GM23338 (cell line): Measurements from ENCODE around the gene FKBP7. TPM values are rescaled to one million over a fixed set of nuclear protein-coding genes. Genes with fewer than 3 reads are reported as not detected.

Experiments used
- ATAC-seq: fragments of 200-7000 bp; cut with Tn5 transposase; 3 replicates; pipeline ENCODE4 v1.9.1; 2020
- DNase-seq: peaks from one replicate; pipeline ENCODE4 v3.0.0-alpha.2; 2015; ENCODE audit warnings: low spot score
- H2AFZ ChIP-seq: fragments of 200-600 bp; sonication (generic); 2 replicates; pipeline ENCODE4 v1.8.0; 2016; ENCODE audit warnings: antibody characterized with exemption, mild to moderate bottlenecking, moderate library complexity
- H3F3A ChIP-seq: fragments of 200-600 bp; sonication (generic); replicated peaks from 2 replicates; pipeline ENCODE4 v1.8.0; 2017; ENCODE audit warnings: antibody characterized with exemption, mixed run types, low read depth
- H3K27ac ChIP-seq: fragments of 200-600 bp; sonication (generic); 2 replicates; pipeline ENCODE4 v1.6.1; 2016; ENCODE audit warnings: low read depth
- H3K27me3 ChIP-seq: fragments of 200-600 bp; sonication (generic); 2 replicates; pipeline ENCODE4 v1.8.0; 2016; ENCODE audit warnings: mild to moderate bottlenecking, mixed run types, moderate library complexity; ENCODE audit not compliant: insufficient read depth
- H3K36me3 ChIP-seq: fragments of 200-600 bp; sonication (generic); 2 replicates; pipeline ENCODE4 v1.8.0; 2016; ENCODE audit warnings: mild to moderate bottlenecking; ENCODE audit not compliant: insufficient read depth
- H3K4me1 ChIP-seq: fragments of 200-600 bp; sonication (generic); 2 replicates; pipeline ENCODE4 v1.8.0; 2016; ENCODE audit warnings: mild to moderate bottlenecking, moderate library complexity; ENCODE audit not compliant: insufficient read depth
- H3K4me2 ChIP-seq: fragments of 200-600 bp; sonication (generic); 2 replicates; pipeline ENCODE4 v1.7.1; 2017; ENCODE audit warnings: mixed run types
- H3K4me3 ChIP-seq: fragments of 200-600 bp; sonication (generic); 2 replicates; pipeline ENCODE4 v1.6.1; 2016; ENCODE audit warnings: mixed run types
- H3K79me2 ChIP-seq: fragments of 200-600 bp; sonication (generic); replicated peaks from 2 replicates; pipeline ENCODE4 v1.8.0; 2017; ENCODE audit warnings: mild to moderate bottlenecking; ENCODE audit not compliant: insufficient read depth
- H3K9me2 ChIP-seq: fragments of 200-600 bp; sonication (generic); 2 replicates; pipeline ENCODE4 v1.8.0; 2017; ENCODE audit not compliant: insufficient read depth
- H4K20me1 ChIP-seq: fragments of 200-600 bp; sonication (generic); replicated peaks from 2 replicates; pipeline ENCODE4 v1.8.0; 2017; ENCODE audit warnings: mild to moderate bottlenecking; ENCODE audit not compliant: insufficient read depth
- H3K27ac Mint-ChIP-seq: 2 replicates; pipeline ENCODE4 v1.8.0; 2020; ENCODE audit warnings: inconsistent platforms, mild to moderate bottlenecking, moderate library complexity, mixed read lengths
- H3K27me3 Mint-ChIP-seq: 3 replicates; pipeline ENCODE4 v1.8.0; 2022; ENCODE audit warnings: low read depth, mild to moderate bottlenecking, moderate library complexity, mixed read lengths, inconsistent platforms; ENCODE audit not compliant: insufficient read depth, poor library complexity
- H3K36me3 Mint-ChIP-seq: 3 replicates; pipeline ENCODE4 v1.8.0; 2021; ENCODE audit warnings: low read depth, mild to moderate bottlenecking, inconsistent platforms, moderate library complexity, mixed read lengths
- H3K4me1 Mint-ChIP-seq: 3 replicates; pipeline ENCODE4 v1.8.0; 2020; ENCODE audit warnings: mild to moderate bottlenecking, inconsistent platforms, mixed read lengths
- H3K4me3 Mint-ChIP-seq: 3 replicates; pipeline ENCODE4 v1.8.0; 2021; ENCODE audit warnings: moderate library complexity, mild to moderate bottlenecking, inconsistent platforms, mixed read lengths
- H3K9me3 Mint-ChIP-seq: 3 replicates; pipeline ENCODE4 v1.8.0; 2020; ENCODE audit warnings: moderate library complexity, mild to moderate bottlenecking, inconsistent platforms, mixed read lengths
- CREB1 ChIP-seq: fragments of 250-450 bp; sonication (Bioruptor Pico); IDR thresholded peaks from 2 replicates; pipeline ENCODE4 v1.5.0; 2020; ENCODE audit warnings: low read depth, mild to moderate bottlenecking, moderate library complexity
- CTCF ChIP-seq, 2 experiments: fragments of 200-600 bp in 1 of 2; sonication (generic) in 1 of 2; conservative IDR thresholded peaks; 2 replicates each; pipeline versions ENCODE4 v1.5.1 to v1.6.1; 2016 to 2017; ENCODE audit warnings: antibody characterized with exemption in 2 of 2, low read depth in 2 of 2, mild to moderate bottlenecking in 2 of 2, moderate library complexity in 1 of 2
- ETS1 ChIP-seq: IDR thresholded peaks from 2 replicates; pipeline ENCODE4 v1.6.1; 2016; ENCODE audit warnings: antibody characterized with exemption
- NANOG ChIP-seq: IDR thresholded peaks from 2 replicates; pipeline ENCODE4 v1.6.1; 2016; ENCODE audit warnings: antibody characterized with exemption, borderline replicate concordance
- POLR2AphosphoS5 ChIP-seq: IDR thresholded peaks from 2 replicates; pipeline ENCODE4 v1.6.1; 2016; ENCODE audit warnings: antibody characterized with exemption, low read depth
- REST ChIP-seq: IDR thresholded peaks from one replicate; pipeline ENCODE4 v1.6.1; 2018; ENCODE audit warnings: antibody characterized with exemption; ENCODE audit not compliant: unreplicated experiment
- ZNF114 ChIP-seq: fragments of 250-450 bp; sonication (Bioruptor Pico); IDR thresholded peaks from 2 replicates; pipeline ENCODE4 v1.5.0; 2020; ENCODE audit warnings: mild to moderate bottlenecking, moderate library complexity
- ZNF331 ChIP-seq: fragments of 250-450 bp; sonication (Bioruptor Pico); IDR thresholded peaks from 2 replicates; pipeline ENCODE4 v1.5.0; 2020; ENCODE audit warnings: low read depth, mild to moderate bottlenecking, moderate library complexity
- ZNF462 ChIP-seq: fragments of 250-450 bp; sonication (Bioruptor Pico); IDR thresholded peaks from 2 replicates; pipeline ENCODE4 v1.5.0; 2020; ENCODE audit warnings: mild to moderate bottlenecking, moderate library complexity
- polyA plus RNA-seq: library from polyadenylated mRNA; unstranded; fragments of >200 nt; fragmentation: Nextera tagmentation; extraction: Ambion mirVana; gene quantifications from 2 replicates; pipeline ENCODE4 v1.2.1, GENCODE V29; 2016
- total RNA-seq: library from RNA; depleted of rRNA; stranded (reverse); fragments of >200 nt; shearing (Covaris generic); gene quantifications from 2 replicates; pipeline ENCODE4 v1.2.3, GENCODE V29; 2014

Gene FKBP7
- total and polyA plus RNA-seq, 2 experiments from 2014 or later: 8.3 to 9.0 TPM

DNA sequence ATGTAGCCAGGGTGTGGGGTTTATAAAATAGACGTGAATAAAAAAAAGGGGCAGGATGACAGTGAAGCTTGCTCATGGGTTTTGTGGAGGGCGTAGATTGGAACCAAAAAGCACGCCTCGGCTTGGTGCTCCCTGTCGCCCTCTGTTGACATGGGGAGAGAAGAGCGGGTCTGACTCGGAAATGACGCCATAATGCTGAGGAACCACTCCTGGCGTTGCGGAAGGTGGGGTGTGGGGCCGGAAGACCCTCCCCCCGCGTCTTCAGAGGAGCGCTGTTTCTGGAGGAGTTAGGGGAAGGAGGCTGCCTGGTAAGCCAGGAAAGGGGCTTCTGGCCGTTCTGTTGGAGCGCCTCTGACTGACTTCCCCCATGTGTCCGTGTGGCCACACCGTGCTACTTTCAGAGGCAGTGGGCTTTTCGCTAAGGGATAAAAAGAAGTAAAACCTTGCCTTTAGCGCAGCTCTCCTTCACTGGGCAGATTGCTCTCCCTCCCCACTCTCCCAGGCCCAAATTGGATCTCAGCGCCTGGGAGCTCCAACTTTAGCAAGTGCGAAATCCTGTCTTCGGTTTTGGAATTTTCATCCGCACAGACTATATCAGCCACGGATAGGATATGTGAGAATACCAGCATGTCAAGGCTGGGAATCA, 44.7 kb upstream of the FKBP7 start:
- H2AFZ ChIP-seq: peak overlapping the region; percentile 67
- H3K36me3 ChIP-seq: no peaks in the 10 kb centered on the region
- 0 out of 2 replicates have a peak, but pooled peaks have one; percentile 31 for TF ChIP-seq ETS1
- no peak for TF ChIP-seq ZNF331
- TF ChIP-seq CTCF (conservative IDR thresholded peaks at IDR 0.05; ENCODE audit: low read depth in 2 of 2): peak; percentile 67 to 90
- TF ChIP-seq POLR2AphosphoS5: peak; percentile 96
- TF ChIP-seq ZNF462: peak; percentile 77; the same call in 1 of the 2 replicates
- TF ChIP-seq NANOG: no peak
- no peak for TF ChIP-seq REST
- TF ChIP-seq CREB1 (CRISPR knock-in tag): peak; percentile 93
- 0 out of 2 replicates have a peak, but pooled peaks have one; percentile 15 for TF ChIP-seq ZNF114 (CRISPR knock-in tag)
- 0 out of 2 replicates have a peak, but pooled peaks cover 5% of the 10 kb centered on the region for H3K9me2 ChIP-seq
- Mint-ChIP-seq H3K27ac (peak overlapping the region; percentile 93), H3K4me3 (peak overlapping the region; percentile 95), H3K4me1 (no peaks in the 10 kb centered on the region), H3K36me3 (peaks cover 3% of the 10 kb centered on the region; the same call in 1 of the 3 replicates), H3K9me3 (no peaks in the 10 kb centered on the region), H3K27me3 (peaks cover 12% of the 10 kb centered on the region)
- H3K27me3 ChIP-seq: no peaks in the 10 kb centered on the region
- DNase-seq: peak; percentile 96
- peak; percentile 99 for ATAC-seq
- no peaks in the 10 kb centered on the region for H3F3A ChIP-seq
- 0 out of 2 replicates have a peak overlapping the region, but pooled peaks have one; percentile 27 for H3K27ac ChIP-seq
- H3K4me2 ChIP-seq: peak overlapping the region; percentile 85
- no peaks in the 10 kb centered on the region for H4K20me1 ChIP-seq
- H3K4me1 ChIP-seq: peaks cover 8% of the 10 kb centered on the region; the same call in 1 of the 2 replicates
- H3K79me2 ChIP-seq: peaks cover 42% of the 10 kb centered on the region
- H3K4me3 ChIP-seq: peak overlapping the region; percentile 73
